COLO829 (cell line): Measurements from ENCODE around the gene PRDM1.
"Not testable (repeated sequence)": the region's sequence is repeated elsewhere in the genome, so short reads cannot be mapped to it uniquely, and the experiment has no call there.

ENCODE experiments used
- DNase-seq: peaks from one replicate; pipeline ENCODE4 v3.0.0; 2012; ENCODE audit warnings: low spot score

The PRDM1 gene

GRCh38 chr6:106138151-106138550, 52.0 kb downstream of the PRDM1 start:
- no peak for DNase-seq

DNA sequence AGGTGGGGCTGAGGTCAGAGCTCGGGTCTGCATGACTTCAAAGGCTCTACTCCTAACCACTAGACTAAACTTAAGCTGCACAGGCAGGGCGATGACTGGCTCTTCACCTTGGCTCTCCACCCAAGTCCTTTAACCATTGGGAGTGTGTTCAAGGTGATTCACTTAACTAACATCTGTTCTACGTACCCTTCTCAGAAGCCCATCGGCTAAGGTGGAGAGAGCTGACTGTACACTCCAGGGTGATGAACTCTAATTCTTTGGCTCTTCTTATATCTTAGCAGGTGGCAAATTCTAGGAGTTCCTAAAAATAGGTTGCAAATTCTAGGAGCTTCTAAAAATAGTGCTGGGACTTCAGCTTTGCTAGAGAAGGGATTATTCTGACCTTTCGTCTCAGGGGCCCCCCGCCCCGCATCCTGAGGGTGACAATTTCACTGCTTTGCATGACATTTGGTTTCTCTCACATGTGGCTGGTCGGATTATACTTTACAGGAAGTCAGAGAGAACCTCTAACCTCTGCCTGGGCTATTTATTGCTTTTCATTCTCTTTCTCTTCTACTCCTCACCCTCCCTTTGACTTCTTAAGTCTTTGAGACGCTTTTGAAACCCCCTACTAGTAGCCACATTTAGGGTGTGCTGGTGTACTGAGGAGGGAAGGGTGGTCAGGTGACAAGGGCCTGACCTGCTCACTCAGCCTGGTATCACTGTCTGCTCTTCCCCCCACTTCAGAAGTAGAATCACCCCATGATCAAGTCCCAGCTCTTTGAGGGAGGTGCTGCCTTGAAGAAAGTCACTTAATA, 55.5 kb downstream of the PRDM1 start:
- no peak for DNase-seq

GRCh38 chr6:106142876-106143431, 56.8 kb downstream of the PRDM1 start:
- no peak for DNase-seq

- DNase-seq: no peak
These were observed 57.5 kb downstream of the PRDM1 start for GRCh38 chr6:106143665-106144064.

- no peak for DNase-seq
These were observed 59.0 kb downstream of the PRDM1 start for GRCh38 chr6:106145144-106145543.

- DNase-seq: no peak
These were observed 59.6 kb downstream of the PRDM1 start for GRCh38 chr6:106145741-106146227.

DNA sequence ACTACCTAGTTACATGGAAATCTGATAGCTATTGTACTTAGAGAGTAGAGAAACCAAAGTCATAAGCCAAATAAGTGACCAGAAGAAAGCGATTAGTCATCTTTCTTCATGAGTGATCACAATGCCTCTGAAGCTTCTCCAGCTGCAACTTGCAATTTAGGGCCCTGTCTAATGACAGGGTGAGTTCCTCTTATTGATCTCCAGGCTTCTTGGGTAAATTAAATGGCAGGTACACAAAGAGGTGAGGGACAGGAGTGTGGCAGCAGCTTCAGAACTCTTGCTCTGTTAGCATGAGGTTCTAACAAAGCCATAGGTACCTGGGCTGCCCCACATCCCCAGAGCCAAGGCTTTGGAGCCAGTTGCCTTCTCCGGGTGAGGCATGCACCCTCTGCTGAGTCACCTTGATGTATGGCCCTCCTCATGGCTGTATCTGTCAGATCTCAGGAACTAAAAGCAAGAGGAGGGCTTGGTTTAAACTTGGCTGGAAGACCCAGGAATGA, 60.8 kb downstream of the PRDM1 start:
- no peak for DNase-seq

- DNase-seq: no peak
These were observed 61.3 kb downstream of the PRDM1 start for GRCh38 chr6:106147476-106147875.

DNA sequence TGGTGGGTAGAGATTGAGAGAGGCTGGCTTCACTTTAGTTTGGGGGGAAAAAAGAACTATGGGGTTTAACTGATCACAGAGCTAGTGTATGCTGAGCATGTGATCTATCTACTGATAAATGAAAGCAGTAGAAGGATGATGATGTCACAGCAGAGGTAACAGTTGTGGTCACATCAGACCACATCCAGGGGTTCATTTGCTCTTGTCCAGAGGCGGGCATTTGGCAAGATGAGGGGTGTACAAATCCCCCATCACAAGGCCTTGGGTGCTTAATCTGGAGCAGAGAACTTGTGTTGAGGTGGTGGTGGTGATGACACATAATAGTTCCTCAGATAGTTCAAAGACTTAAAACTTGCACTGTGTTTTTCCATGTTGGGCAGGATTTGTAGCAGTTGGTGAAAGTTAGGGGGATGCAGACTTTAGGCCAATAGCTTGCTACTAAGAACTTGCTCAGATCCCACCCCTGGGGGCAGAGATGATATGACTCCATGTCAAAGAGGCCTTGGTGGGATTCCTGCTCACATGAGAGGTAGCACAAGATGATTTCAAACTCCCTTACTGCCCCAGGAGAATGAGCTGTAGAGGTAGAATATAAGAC, 63.4 kb downstream of the PRDM1 start:
- DNase-seq: no peak

- not testable (repeated sequence) for DNase-seq
These were observed 66.3 kb downstream of the PRDM1 start for GRCh38 chr6:106152476-106152875.

GRCh38 chr6:106152952-106153351, 66.8 kb downstream of the PRDM1 start:
- DNase-seq: no peak

- DNase-seq: no peak
These were observed 68.2 kb downstream of the PRDM1 start for GRCh38 chr6:106154326-106154725.

- no peak for DNase-seq
These were observed 69.2 kb downstream of the PRDM1 start for GRCh38 chr6:106155219-106155830.

- no peak for DNase-seq
These were observed 70.3 kb downstream of the PRDM1 start for GRCh38 chr6:106156413-106156812.

DNA sequence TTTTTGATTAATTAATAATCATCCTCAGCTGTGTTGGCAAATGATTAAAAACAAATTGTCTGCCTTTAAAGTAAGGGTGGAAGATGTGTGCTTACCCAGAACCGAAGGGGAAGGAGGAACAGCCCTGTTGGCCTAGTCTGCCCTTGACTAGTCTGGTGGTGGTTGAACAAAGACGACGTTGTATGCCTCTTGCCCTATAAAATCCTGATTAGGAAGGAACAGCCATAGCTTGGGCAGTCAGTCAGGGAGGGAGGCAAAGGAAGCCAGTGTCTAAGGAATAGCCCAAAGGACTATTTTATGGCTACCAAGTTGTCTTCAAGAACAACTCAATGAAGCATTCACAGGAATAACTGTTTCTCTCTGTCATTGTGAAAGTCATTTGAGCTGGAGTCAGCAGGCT, 70.7 kb downstream of the PRDM1 start:
- DNase-seq: peak; percentile 85

- no peak for DNase-seq
These were observed 72.7 kb downstream of the PRDM1 start for GRCh38 chr6:106158816-106159215.
